ENCODE data around the gene DDA1. TPM values are rescaled to one million over a fixed set of nuclear protein-coding genes. Genes with fewer than 3 reads are reported as not detected.

DDA1 gene
- total and polyA plus RNA-seq, 9 of the 15 experiments (the other 6 are each of a cell fraction or from before 2014, with no cell fraction given): 1.4 to 83.8 (median 33.8) TPM

- TF ChIP-seq FIP1L1 (IDR thresholded peaks at IDR 0.05; ENCODE audit: low read depth, low read length, poor library complexity, severe bottlenecking) (peak; percentile 35), ZBTB5 (IDR thresholded peaks at IDR 0.05) (no peak), MYC (IDR thresholded peaks at IDR 0.05; ENCODE audit: low read depth, low read length) (no peak), MYC (CRISPR knock-in tag; IDR thresholded peaks at IDR 0.05; ENCODE audit: borderline replicate concordance, low read depth) (no peak), NFRKB (IDR thresholded peaks at IDR 0.05; ENCODE audit: low read depth) (no peak), MAFF (IDR thresholded peaks at IDR 0.05; ENCODE audit: low read length) (no peak), POLR2AphosphoS2 (IDR thresholded peaks at IDR 0.05; ENCODE audit: low read length) (peak; percentile 47; the same call in 1 of the 2 replicates), ZNF274 (IDR thresholded peaks at IDR 0.05; ENCODE audit: borderline replicate concordance, low read depth, low read length) (no peak), NCOR1 (IDR thresholded peaks at IDR 0.05) (no peak), MAX (CRISPR knock-in tag; IDR thresholded peaks at IDR 0.05) (peak; percentile 45; the same call in 1 of the 2 replicates), CAMTA2 (CRISPR knock-in tag; conservative IDR thresholded peaks at IDR 0.05) (no peak), RB1 (IDR thresholded peaks at IDR 0.05; ENCODE audit: low read depth) (no peak), ZNF780A (CRISPR knock-in tag; IDR thresholded peaks at IDR 0.05) (no peak), NKRF (IDR thresholded peaks at IDR 0.05; ENCODE audit: borderline replicate concordance) (no peak), POLR2A (conservative IDR thresholded peaks at IDR 0.05) (peak; percentile 34; the same call in 1 of the 2 replicates), PPARD (CRISPR knock-in tag; IDR thresholded peaks at IDR 0.05) (no peak), TEAD2 (tag; IDR thresholded peaks at IDR 0.05) (no peak)
Measured at GRCh38 chr19:17294051-17294891, 15.1 kb upstream of the DDA1 start (continued).

All from K562 (cell line).